NOMO-1 treated with dmso at 0.1 percent for 144 hours (cell line): Measurements from ENCODE around the gene RACGAP1.
"Not testable (repeated sequence)": the region's sequence is repeated elsewhere in the genome, so short reads cannot be mapped to it uniquely, and the experiment has no call there.

ENCODE experiments used
- DNase-seq: peaks from one replicate; lab custom pipeline; 2025; ENCODE audit not compliant: unreplicated experiment; lab: John Stamatoyannopoulos, UW

The RACGAP1 gene

GRCh38 chr12:49987625-49988303, 37.5 kb downstream of the RACGAP1 start:
- peak; percentile 65 for DNase-seq

GRCh38 chr12:49986476-49986875, 38.8 kb downstream of the RACGAP1 start:
- not testable (repeated sequence) for DNase-seq

GRCh38 chr12:49985981-49986380, 39.3 kb downstream of the RACGAP1 start:
- DNase-seq, result no peak

GRCh38 chr12:49984476-49985359, 40.6 kb downstream of the RACGAP1 start:
- no peak for DNase-seq

GRCh38 chr12:49983892-49984291, 41.4 kb downstream of the RACGAP1 start:
- DNase-seq, result no peak

GRCh38 chr12:49982246-49983087, 42.8 kb downstream of the RACGAP1 start:
- peak; percentile 48 for DNase-seq

GRCh38 chr12:49980501-49981349, 44.6 kb downstream of the RACGAP1 start:
- DNase-seq, result no peak

GRCh38 chr12:49979791-49980190, 45.5 kb downstream of the RACGAP1 start:
- no peak for DNase-seq

GRCh38 chr12:49979016-49979586, 46.2 kb downstream of the RACGAP1 start:
- no peak for DNase-seq

GRCh38 chr12:49978125-49978524, 47.2 kb downstream of the RACGAP1 start:
- no peak for DNase-seq

GRCh38 chr12:49976557-49976956, 48.7 kb downstream of the RACGAP1 start:
- DNase-seq, result no peak

GRCh38 chr12:49975318-49975761, 50.0 kb downstream of the RACGAP1 start:
- no peak for DNase-seq

- DNase-seq, result no peak
These were observed 50.5 kb downstream of the RACGAP1 start for GRCh38 chr12:49974677-49975317.

- no peak for DNase-seq
These were observed 51.0 kb downstream of the RACGAP1 start for GRCh38 chr12:49974231-49974675.

GRCh38 chr12:49973361-49973830, 51.9 kb downstream of the RACGAP1 start:
- no peak for DNase-seq

- no peak for DNase-seq
These were observed 52.5 kb downstream of the RACGAP1 start, which contains the start of gene AQP6 for GRCh38 chr12:49972641-49973360. Gene AQP6, plus strand, starts transcription at chr12:49972947. Its CDS starts 227 bp downstream, at chr12:49973174.

- no peak for DNase-seq
These were observed 53.2 kb downstream of the RACGAP1 start for GRCh38 chr12:49972129-49972528.

GRCh38 chr12:49971141-49971540, 54.2 kb downstream of the RACGAP1 start:
- no peak for DNase-seq

GRCh38 chr12:49970658-49971057, 54.6 kb downstream of the RACGAP1 start:
- no peak for DNase-seq
